GM19238 (cell line): Measurements from ENCODE around the gene PCDHGA5.
A peak's percentile ranks its signal among the peaks of the same experiment; 100 is the strongest.
"Not testable (repeated sequence)": the region's sequence is repeated elsewhere in the genome, so short reads cannot be mapped to it uniquely, and the experiment has no call there.

Source experiments
- DNase-seq: peaks from one replicate; pipeline ENCODE4 v3.0.0; 2011; ENCODE audit warnings: low spot score; ENCODE audit not compliant: insufficient read length

The PCDHGA5 gene

DNA sequence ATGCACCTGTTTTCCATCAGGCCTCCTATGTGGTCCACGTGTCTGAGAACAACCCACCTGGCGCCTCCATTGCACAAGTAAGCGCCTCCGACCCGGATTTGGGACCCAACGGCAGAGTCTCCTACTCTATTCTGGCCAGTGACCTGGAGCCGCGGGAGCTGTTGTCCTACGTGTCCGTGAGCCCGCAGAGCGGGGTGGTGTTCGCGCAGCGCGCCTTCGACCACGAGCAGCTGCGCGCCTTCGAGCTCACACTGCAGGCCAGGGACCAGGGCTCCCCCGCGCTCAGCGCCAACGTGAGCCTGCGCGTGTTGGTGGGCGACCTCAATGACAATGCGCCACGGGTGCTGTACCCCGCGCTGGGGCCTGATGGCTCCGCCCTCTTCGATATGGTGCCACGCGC lies 12.4 kb upstream of the PCDHGA5 start:
- no peak for DNase-seq

DNA sequence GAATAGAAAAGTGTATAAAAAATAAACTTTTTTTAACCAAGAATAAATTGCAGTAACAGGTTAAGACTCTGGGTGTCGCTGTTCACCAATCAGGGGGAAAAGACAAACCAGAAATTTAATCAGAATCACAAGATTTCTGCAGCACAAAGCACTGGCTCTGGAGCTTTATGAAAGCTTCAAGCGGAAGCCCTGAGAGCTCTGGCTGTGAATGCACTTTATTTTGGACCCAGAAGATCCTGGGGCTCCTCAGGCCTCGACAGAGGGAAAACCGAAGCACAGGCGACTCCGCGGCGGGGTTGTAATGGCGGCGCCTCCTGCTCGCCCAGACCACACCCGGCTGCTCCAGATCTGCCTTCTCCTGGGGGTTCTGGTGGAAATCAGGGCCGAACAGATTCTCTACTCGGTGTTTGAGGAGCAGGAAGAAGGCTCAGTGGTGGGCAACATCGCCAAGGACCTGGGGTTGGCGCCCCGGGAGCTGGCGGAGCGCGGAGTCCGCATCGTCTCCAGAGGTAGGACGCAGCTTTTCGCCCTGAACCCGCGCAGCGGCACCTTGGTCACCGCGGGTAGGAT lies 9.0 kb upstream of the PCDHGA5 start, which contains the start of gene PCDHGA4:
Gene PCDHGA4 (plus strand): TSS at position 122 of the 570 bp plus-strand sequence. CDS start 87 bp downstream, at position 209.
- no peak for DNase-seq

DNA sequence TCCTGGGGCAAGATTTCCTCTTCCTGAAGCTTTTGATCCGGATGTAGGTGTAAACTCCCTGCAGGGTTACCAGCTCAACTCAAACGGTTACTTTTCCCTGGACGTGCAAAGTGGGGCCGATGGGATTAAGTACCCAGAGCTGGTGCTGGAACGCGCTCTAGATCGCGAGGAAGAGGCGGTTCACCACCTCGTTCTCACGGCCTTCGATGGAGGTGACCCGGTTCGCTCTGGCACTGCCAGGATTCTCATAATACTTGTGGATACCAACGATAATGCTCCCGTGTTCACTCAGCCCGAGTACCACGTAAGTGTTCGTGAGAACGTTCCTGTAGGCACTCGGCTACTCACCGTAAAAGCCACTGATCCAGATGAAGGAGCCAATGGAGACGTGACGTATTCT lies 8.3 kb upstream of the PCDHGA5 start:
- DNase-seq = no peak

DNA sequence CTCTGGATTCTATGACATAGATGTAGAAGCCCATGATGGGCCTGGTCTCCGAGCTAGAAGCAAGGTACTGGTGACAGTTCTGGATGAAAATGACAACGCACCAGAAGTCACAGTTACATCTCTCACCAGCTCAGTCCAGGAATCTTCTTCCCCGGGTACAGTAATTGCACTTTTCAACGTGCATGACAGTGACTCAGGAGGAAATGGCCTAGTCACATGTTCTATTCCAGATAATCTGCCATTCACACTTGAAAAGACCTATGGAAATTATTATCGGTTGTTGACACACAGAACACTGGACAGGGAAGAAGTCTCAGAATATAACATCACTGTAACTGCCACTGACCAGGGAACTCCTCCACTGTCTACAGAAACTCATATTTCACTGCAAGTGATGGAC lies 7.8 kb upstream of the PCDHGA5 start:
- no peak for DNase-seq

DNA sequence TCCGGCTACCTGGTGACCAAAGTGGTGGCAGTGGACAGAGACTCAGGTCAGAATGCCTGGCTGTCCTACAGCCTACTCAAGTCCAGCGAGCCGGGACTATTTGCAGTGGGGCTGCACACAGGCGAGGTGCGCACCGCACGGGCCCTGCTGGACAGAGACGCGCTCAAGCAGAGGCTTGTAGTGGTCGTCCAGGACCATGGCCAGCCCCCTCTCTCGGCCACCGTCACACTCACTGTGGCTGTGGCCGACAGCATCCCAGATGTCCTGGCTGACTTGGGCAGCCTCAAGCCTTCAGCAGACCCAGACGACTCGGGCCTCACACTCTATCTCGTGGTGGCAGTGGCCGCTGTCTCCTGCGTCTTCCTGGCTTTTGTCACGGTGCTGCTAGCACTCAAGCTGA lies 7.0 kb upstream of the PCDHGA5 start:
- DNase-seq = no peak

DNA sequence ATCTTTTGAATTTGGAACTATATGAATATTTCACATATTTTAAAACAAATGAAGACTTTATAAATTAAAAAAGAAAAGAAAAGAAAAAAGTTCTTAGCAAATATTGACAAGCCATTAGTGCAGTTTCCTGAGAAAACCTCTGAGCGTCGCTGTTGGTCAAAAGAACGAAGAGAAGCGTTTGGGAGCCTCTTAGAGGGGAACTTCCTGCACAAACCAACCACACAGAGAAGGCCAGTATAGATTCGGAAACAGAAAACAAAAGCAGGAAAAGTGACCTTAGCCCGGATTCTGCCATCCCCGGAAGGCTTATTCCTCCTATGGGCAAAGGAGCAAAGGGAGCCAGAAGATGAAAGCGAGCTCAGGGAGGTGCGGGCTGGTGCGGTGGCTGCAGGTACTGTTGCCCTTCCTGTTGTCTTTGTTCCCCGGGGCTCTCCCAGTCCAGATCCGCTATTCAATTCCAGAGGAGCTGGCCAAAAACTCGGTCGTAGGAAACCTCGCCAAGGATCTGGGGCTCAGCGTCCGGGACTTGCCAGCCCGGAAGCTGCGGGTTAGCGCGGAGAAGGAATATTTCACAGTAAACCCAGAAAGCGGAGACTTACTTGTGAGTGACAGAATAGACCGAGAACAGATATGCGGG lies 4.1 kb upstream of the PCDHGA5 start, which contains the start of gene PCDHGB2:
Gene PCDHGB2 (plus strand): TSS at position 205 of the 637 bp plus-strand sequence. CDS start 142 bp downstream, at position 347.
- no peak for DNase-seq

DNA sequence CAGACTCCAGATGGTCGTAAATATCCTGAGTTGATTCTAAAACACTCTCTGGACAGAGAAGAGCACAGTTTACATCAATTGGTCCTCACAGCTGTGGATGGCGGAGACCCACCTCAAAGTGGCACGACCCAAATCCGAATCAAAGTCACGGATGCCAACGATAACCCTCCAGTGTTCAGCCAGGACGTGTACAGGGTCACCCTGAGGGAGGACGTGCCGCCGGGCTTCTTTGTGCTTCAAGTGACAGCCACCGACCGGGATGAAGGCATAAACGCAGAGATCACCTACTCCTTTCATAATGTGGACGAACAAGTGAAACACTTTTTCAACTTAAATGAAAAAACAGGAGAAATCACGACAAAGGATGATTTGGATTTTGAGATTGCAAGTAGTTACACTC lies 3.3 kb upstream of the PCDHGA5 start:
- no peak for DNase-seq

DNA sequence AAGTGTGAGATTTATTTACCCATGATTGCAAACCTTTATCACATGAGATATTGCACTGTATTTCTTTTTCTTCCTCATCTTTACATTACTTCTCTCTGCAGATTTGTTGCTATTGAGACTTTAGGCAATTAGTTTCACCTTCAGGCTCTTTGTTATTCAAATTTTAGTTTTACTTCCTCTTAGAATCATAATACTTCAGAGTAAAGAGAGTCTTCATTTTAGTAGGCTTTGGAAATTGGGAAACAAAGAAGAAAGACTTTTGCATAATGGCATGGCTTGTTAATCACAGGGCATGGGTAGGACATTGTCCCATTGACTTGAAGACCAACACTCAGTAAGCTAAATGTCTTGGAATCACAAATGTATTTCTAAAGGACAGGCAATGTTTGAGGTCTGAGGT lies 1.2 kb upstream of the PCDHGA5 start:
- no peak for DNase-seq

DNA sequence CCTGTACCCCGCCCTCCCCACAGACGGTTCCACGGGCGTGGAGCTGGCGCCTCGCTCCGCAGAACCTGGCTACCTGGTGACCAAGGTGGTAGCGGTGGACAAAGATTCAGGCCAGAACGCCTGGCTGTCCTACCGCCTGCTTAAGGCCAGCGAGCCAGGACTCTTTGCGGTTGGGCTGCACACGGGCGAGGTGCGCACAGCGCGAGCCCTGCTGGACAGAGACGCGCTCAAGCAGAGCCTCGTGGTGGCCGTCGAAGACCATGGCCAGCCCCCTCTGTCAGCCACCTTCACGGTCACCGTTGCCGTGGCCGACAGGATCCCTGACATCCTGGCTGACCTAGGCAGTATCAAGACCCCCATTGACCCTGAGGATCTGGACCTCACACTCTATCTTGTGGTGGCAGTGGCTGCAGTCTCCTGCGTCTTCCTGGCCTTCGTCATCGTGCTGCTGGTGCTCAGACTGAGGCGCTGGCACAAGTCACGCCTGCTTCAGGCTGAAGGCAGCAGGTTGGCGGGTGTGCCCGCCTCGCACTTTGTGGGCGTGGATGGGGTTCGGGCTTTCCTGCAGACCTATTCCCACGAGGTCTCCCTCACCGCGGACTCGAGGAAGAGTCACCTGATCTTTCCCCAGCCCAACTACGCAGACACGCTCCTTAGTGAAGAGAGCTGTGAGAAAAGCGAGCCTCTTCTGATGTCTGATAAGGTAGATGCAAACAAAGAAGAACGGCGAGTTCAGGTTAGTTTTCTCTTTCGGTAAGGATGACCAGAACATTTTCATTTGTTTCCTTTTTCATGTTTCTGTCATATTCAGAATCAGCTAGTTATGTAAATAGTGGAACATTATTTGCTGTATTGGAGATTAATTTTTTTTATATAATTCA lies 2.3 kb downstream of the PCDHGA5 start:
- DNase-seq = no peak

DNA sequence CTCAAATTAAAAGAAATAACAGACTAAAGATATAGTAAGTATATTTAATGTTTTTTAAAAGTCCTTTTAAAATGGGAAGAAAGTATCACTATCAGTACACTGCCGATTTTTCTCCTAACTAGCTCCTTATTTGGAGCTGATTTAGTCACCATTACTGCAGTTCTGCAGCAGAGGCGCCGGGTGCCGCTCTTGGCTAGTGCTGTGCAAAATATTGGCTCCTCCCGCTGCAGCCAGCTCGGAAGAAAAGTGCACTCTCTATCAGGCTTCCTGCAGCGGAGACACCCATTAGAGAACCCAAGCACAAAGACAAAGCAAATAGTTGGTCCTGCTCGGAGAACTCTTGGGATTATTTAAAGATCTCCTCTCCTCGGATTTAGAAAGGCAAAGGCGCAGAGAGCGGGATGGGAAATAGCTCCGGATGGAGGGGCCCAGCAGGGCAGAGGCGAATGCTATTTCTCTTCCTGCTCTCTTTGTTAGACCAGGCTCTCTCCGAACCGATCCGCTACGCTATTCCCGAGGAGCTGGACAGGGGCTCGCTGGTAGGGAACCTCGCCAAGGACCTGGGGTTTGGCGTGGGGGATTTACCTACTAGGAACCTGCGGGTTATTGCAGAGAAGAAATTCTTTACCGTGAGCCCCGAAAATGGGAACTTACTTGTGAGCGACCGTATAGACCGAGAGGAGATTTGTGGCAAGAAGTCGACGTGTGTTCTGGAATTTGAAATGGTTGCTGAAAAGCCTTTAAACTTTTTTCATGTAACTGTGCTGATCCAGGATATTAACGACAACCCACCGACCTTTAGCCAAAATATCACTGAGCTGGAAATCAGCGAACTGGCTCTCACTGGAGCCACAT lies 6.3 kb downstream of the PCDHGA5 start, which contains the start of gene PCDHGB3:
Gene PCDHGB3 (plus strand): TSS at position 249 of the 855 bp plus-strand sequence. CDS start 153 bp downstream, at position 402.
- DNase-seq = peak; percentile 21

DNA sequence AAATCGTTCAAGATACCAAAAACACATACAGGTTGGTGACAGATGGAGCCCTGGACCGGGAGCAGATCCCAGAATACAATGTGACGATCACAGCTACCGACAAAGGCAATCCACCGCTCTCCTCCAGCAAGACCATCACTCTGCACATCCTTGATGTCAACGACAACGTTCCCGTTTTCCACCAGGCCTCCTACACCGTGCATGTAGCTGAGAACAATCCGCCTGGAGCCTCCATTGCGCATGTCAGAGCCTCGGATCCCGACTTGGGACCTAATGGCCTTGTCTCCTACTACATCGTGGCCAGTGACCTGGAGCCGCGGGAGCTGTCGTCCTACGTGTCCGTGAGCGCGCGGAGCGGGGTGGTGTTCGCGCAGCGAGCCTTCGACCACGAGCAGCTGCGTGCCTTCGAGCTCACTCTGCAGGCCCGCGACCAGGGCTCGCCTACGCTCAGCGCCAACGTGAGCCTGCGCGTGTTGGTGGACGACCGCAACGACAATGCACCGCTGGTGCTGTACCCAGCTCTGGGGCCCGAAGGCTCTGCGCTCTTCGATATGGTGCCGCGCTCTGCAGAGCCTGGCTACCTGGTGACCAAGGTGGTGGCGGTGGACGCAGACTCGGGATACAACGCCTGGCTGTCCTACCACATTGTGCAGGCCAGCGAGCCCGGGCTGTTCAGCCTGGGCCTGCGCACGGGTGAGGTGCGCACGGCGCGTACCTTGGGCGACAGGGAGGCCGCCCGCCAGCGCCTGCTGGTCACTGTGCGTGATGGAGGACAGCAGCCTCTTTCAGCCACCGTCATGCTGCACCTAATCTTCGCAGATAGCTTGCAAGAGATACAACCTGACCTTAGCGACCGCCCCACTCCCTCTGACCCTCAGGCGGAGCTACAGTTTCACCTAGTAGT lies 7.9 kb downstream of the PCDHGA5 start:
- DNase-seq = no peak

DNA sequence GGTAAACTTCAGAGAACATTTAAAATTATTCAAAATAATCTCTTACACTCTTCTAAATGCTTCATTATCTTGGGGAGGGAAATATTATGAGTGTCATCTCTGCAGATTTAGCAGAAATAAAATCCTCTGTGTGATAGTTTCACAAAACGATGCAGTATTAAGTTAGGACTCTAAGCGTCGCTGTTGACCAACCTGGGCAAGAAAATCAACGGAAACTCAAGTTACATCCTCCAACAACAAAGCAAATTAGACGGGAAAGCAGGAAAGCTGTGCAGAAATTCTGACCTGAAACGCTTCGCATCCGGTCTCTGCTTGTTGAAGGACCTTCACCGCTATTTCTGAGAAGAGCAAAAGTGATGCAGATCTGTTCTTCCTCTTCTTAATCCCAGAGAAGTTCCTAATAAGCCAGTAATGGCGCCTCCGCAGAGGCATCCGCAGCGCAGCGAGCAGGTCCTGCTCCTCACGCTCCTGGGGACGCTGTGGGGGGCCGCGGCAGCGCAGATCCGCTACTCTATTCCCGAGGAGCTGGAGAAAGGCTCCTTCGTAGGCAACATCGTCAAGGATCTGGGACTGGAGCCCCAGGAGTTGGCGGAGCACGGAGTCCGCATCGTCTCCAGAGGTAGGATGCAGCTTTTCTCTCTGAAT lies 9.8 kb downstream of the PCDHGA5 start, which contains the start of gene PCDHGA6:
Gene PCDHGA6 (plus strand): TSS at position 219 of the 645 bp plus-strand sequence. CDS start 193 bp downstream, at position 412.
- no peak for DNase-seq

DNA sequence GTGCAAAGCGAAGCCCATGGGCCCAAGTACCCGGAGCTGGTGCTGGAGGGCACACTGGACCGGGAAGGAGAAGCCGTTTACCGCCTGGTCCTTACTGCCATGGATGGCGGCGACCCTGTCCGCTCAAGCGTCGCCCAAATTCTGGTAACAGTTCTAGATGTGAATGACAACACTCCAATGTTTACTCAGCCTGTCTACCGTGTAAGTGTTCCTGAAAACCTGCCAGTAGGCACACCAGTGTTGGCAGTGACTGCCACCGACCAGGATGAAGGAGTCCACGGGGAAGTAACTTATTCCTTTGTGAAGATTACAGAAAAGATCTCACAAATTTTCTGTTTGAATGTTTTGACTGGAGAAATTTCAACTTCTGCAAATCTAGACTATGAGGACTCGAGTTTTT lies 10.7 kb downstream of the PCDHGA5 start:
- no peak for DNase-seq

DNA sequence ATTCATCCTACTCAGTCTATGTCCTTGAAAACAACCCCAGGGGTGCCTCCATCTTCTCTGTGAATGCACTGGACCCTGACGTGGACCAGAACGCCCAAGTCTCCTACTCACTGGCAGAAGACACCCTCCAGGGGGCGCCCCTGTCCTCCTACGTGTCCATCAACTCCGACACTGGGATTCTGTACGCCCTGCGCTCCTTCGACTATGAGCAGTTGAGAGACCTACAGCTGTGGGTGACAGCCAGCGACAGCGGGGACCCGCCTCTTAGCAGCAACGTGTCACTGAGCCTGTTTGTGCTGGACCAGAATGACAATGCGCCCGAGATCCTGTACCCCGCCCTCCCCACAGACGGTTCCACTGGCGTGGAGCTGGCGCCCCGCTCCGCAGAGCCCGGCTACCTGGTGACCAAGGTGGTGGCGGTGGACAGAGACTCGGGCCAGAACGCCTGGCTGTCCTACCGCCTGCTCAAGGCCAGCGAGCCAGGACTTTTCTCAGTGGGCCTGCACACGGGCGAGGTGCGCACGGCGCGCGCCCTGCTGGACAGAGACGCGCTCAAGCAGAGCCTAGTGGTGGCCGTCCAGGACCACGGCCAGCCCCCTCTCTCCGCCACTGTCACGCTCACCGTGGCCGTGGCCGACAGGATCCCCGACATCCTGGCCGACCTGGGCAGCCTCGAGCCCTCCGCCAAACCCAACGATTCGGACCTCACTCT lies 11.6 kb downstream of the PCDHGA5 start:
- DNase-seq = not testable (repeated sequence)

DNA sequence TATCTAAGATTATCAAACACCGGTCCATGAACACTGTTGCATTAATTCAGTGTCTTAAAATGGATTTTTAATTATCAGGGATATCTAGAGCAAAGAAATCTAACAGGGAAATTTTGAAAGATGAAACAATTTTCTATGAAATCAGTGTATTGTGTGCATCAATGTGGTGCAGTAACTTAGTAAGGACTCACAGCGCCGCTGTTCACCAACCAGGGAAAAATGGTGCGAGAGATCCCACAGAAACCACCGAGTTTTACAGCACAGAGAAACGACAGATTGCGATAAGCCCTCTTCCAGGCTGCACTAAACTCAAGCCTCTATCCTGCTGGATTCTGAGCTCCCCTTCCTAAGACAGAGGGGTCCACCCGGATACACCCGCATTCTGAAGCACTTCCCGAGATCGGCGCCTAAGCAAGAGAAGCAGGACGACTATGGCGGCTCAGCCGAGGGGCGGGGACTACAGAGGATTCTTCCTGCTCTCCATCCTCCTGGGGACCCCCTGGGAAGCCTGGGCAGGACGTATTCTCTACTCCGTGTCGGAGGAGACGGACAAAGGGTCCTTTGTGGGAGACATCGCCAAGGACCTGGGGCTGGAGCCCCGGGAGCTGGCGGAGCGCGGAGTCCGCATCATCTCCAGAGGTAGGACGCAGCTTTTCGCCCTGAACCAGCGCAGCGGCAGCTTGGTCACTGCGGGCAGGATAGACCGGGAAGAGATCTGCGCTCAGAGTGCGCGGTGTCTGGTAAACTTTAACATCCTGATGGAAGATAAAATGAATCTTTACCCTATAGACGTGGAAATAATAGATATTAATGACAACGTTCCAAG lies 18.7 kb downstream of the PCDHGA5 start, which contains the start of gene PCDHGA7:
Gene PCDHGA7 (plus strand): TSS at position 274 of the 826 bp plus-strand sequence. CDS start 158 bp downstream, at position 432.
- no peak for DNase-seq

DNA sequence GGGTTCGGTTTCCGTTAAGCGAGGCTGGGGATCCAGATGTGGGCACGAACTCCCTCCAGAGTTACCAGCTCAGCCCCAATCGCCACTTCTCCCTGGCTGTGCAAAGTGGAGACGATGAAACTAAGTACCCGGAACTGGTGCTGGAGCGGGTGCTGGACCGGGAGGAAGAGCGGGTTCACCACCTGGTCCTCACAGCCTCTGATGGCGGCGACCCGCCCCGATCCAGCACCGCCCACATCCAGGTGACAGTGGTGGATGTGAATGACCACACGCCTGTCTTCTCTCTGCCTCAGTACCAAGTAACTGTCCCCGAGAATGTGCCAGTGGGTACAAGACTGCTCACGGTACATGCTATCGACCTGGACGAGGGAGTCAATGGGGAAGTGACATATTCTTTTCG lies 19.4 kb downstream of the PCDHGA5 start:
- DNase-seq = no peak

DNA sequence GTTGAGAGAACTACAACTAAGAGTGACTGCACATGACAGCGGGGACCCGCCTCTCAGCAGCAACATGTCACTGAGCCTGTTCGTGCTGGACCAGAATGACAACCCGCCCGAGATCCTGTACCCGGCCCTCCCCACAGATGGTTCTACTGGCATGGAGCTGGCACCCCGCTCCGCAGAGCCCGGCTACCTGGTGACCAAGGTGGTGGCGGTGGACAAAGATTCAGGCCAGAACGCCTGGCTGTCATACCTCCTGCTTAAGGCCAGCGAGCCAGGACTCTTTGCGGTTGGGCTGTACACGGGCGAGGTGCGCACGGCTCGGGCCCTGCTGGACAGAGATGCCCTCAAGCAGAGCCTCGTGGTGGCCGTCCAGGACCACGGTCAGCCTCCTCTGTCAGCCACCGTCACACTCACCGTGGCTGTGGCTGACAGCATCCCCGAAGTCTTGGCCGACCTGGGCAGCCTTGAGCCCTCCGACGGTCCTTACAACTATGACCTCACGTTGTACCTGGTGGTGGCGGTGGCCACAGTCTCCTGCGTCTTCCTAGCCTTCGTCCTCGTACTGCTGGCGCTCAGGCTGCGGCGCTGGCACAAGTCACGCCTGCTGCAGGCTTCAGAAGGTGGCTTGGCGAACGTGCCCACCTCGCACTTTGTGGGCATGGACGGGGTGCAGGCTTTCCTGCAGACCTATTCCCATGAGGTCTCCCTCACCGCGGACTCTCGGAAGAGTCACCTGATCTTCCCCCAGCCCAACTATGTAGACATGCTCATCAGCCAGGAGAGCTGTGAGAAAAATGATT lies 20.7 kb downstream of the PCDHGA5 start:
- no peak for DNase-seq
